OCI-M2 (cell line): Measurements from ENCODE around the gene TMEM217.
A peak's percentile ranks its signal among the peaks of the same experiment; 100 is the strongest.
"Not testable (repeated sequence)": the region's sequence is repeated elsewhere in the genome, so short reads cannot be mapped to it uniquely, and the experiment has no call there.

Experiments
- DNase-seq: peaks from one replicate; lab custom pipeline; 2025; ENCODE audit not compliant: unreplicated experiment; lab: John Stamatoyannopoulos, UW

TMEM217 gene

GRCh38 chr6:37218511-37218910, 39.4 kb downstream of the TMEM217 start:
- no peak for DNase-seq

GRCh38 chr6:37218061-37218460, 39.9 kb downstream of the TMEM217 start:
- no peak for DNase-seq

GRCh38 chr6:37212268-37212667, 45.7 kb downstream of the TMEM217 start:
- DNase-seq, result no peak

GRCh38 chr6:37210313-37210968, 47.5 kb downstream of the TMEM217 start:
- DNase-seq, result peak; percentile 81

GRCh38 chr6:37209461-37210205, 48.3 kb downstream of the TMEM217 start:
- no peak for DNase-seq

- DNase-seq, result no peak
Measured at GRCh38 chr6:37208793-37209192, 49.2 kb downstream of the TMEM217 start.

- DNase-seq, result peak; percentile 53
Measured at GRCh38 chr6:37207903-37208456, 50.0 kb downstream of the TMEM217 start.

GRCh38 chr6:37206622-37207021, 51.3 kb downstream of the TMEM217 start:
- DNase-seq, result no peak

- DNase-seq, result no peak
Measured at GRCh38 chr6:37205997-37206340, 52.0 kb downstream of the TMEM217 start.

- DNase-seq, result no peak
Measured at GRCh38 chr6:37205175-37205996, 52.6 kb downstream of the TMEM217 start.

- DNase-seq, result no peak
Measured at GRCh38 chr6:37204014-37204751, 53.8 kb downstream of the TMEM217 start.

GRCh38 chr6:37202788-37203491, 55.0 kb downstream of the TMEM217 start:
- no peak for DNase-seq

- no peak for DNase-seq
Measured at GRCh38 chr6:37201726-37202125, 56.2 kb downstream of the TMEM217 start.

GRCh38 chr6:37200085-37200484, 57.9 kb downstream of the TMEM217 start:
- DNase-seq, result no peak

GRCh38 chr6:37196451-37196850, 61.5 kb downstream of the TMEM217 start:
- DNase-seq, result not testable (repeated sequence)

GRCh38 chr6:37194886-37195285, 63.1 kb downstream of the TMEM217 start:
- DNase-seq, result not testable (repeated sequence)

- DNase-seq, result no peak
Measured at GRCh38 chr6:37192666-37193065, 65.3 kb downstream of the TMEM217 start.

GRCh38 chr6:37190159-37190535, 67.8 kb downstream of the TMEM217 start:
- no peak for DNase-seq

GRCh38 chr6:37188962-37189510, 68.9 kb downstream of the TMEM217 start:
- DNase-seq, result no peak
